Neural cell (in vitro differentiated cells): Measurements from ENCODE around the gene PGAP6. TPM values are rescaled to one million over a fixed set of nuclear protein-coding genes. Genes with fewer than 3 reads are reported as not detected.
"Not testable (repeated sequence)": the region's sequence is repeated elsewhere in the genome, so short reads cannot be mapped to it uniquely, and the experiment has no call there.

ENCODE experiments used
- H2AFZ ChIP-seq: fragments of 200-600, 300-800 bp; sonication (generic), shearing (Covaris generic); 2 replicates; pipeline ENCODE4 v1.6.0; 2014; ENCODE audit warnings: low read depth, mild to moderate bottlenecking, antibody characterized with exemption, low read length, moderate library complexity
- H3F3A ChIP-seq: fragments of 200-600 bp; shearing (Covaris generic); 2 replicates; pipeline ENCODE4 v1.6.1; 2016; ENCODE audit warnings: mild to moderate bottlenecking, moderate library complexity, mixed read lengths, antibody characterized with exemption, low read length; ENCODE audit not compliant: insufficient read depth, poor library complexity, severe bottlenecking
- H3K27ac ChIP-seq: fragments of 200-600, 300-800 bp; sonication (generic), shearing (Covaris generic); 2 replicates; pipeline ENCODE4 v1.5.1; 2014; ENCODE audit warnings: mild to moderate bottlenecking, low read length, moderate library complexity
- H3K27me3 ChIP-seq: fragments of 300-800, 200-600 bp; sonication (generic), shearing (Covaris generic); 2 replicates; pipeline ENCODE4 v1.6.0; 2014; ENCODE audit warnings: mild to moderate bottlenecking, low read depth, low read length, moderate library complexity; ENCODE audit not compliant: insufficient read depth
- H3K36me3 ChIP-seq: fragments of 300-800, 200-600 bp; sonication (generic), shearing (Covaris generic); 2 replicates; pipeline ENCODE4 v1.5.1; 2014; ENCODE audit warnings: mild to moderate bottlenecking, antibody characterized with exemption, low read length, moderate library complexity; ENCODE audit not compliant: insufficient read depth
- H3K4me2 ChIP-seq: fragments of 300-800, 200-600 bp; sonication (generic), shearing (Covaris generic); 2 replicates; pipeline ENCODE4 v1.6.0; 2014; ENCODE audit warnings: mild to moderate bottlenecking, low read length
- H3K4me3 ChIP-seq: fragments of 300-800, 200-600 bp; sonication (generic), shearing (Covaris generic); 2 replicates; pipeline ENCODE4 v1.5.1; 2014; ENCODE audit warnings: mild to moderate bottlenecking, low read length, moderate library complexity
- H3K79me2 ChIP-seq: fragments of 200-600 bp; shearing (Covaris generic); replicated peaks from 2 replicates; pipeline ENCODE4 v1.6.0; 2014; ENCODE audit warnings: mild to moderate bottlenecking, low read length, moderate library complexity; ENCODE audit not compliant: insufficient read depth
- H3K9ac ChIP-seq: fragments of 300-800, 200-600 bp; sonication (generic), shearing (Covaris generic); 2 replicates; pipeline ENCODE4 v1.6.1; 2016; ENCODE audit warnings: mild to moderate bottlenecking, low read length, mixed read lengths
- H3K9me2 ChIP-seq: fragments of 200-600 bp; shearing (Covaris generic); 2 replicates; pipeline ENCODE4 v1.6.1; 2016; ENCODE audit warnings: mild to moderate bottlenecking, low read length, mixed read lengths; ENCODE audit not compliant: insufficient read depth
- H3K9me3 ChIP-seq: fragments of 200-600, 300-800 bp; sonication (generic), shearing (Covaris generic); 2 replicates; pipeline ENCODE4 v1.6.1; 2016; ENCODE audit warnings: mild to moderate bottlenecking, mixed run types, low read length, moderate library complexity, mixed read lengths
- H4K20me1 ChIP-seq: fragments of 200-600 bp; shearing (Covaris generic); 2 replicates; pipeline ENCODE4 v1.6.1; 2016; ENCODE audit warnings: mild to moderate bottlenecking, mixed run types; ENCODE audit not compliant: insufficient read depth
- EP300 ChIP-seq: fragments of 450-650 bp; conservative IDR thresholded peaks from 2 replicates; pipeline ENCODE4 v1.6.1; 2014; ENCODE audit warnings: antibody characterized with exemption, mild to moderate bottlenecking, moderate library complexity; ENCODE audit not compliant: poor library complexity, severe bottlenecking
- EZH2 ChIP-seq: fragments of 200-600, 300-800 bp; shearing (Covaris generic), sonication (generic); IDR thresholded peaks from 2 replicates; pipeline ENCODE4 v1.6.1; 2014; ENCODE audit warnings: antibody characterized with exemption, low read length, borderline replicate concordance, mild to moderate bottlenecking; ENCODE audit not compliant: insufficient read depth, poor library complexity, severe bottlenecking
- MXI1 ChIP-seq: fragments of 450-650 bp; conservative IDR thresholded peaks from 2 replicates; pipeline ENCODE4 v1.6.1; 2014; ENCODE audit warnings: antibody characterized with exemption, mild to moderate bottlenecking; ENCODE audit not compliant: poor library complexity, severe bottlenecking
- POLR2AphosphoS5 ChIP-seq: IDR thresholded peaks from 2 replicates; pipeline ENCODE4 v1.6.1; 2012
- RAD21 ChIP-seq: fragments of 450-650 bp; conservative IDR thresholded peaks from 2 replicates; pipeline ENCODE4 v1.6.1; 2014; ENCODE audit warnings: antibody characterized with exemption, mild to moderate bottlenecking, moderate library complexity
- SMC3 ChIP-seq: fragments of 450-650 bp; conservative IDR thresholded peaks from 2 replicates; pipeline ENCODE4 v1.6.1; 2014; ENCODE audit warnings: antibody characterized with exemption, mild to moderate bottlenecking, moderate library complexity; ENCODE audit not compliant: poor library complexity
- TAF1 ChIP-seq: IDR thresholded peaks from 2 replicates; pipeline ENCODE4 v1.6.1; 2012; ENCODE audit warnings: low read depth
- polyA plus RNA-seq: library from polyadenylated mRNA; depleted of rRNA; stranded (reverse); fragments of >200 nt; gene quantifications from 2 replicates; pipeline ENCODE4 v1.2.3, GENCODE V29; 2014
- TF ChIP-seq, protein P1 (sequence below): fragments of 450-650 bp; IDR thresholded peaks from 2 replicates; pipeline ENCODE4 v1.5.1; 2014; ENCODE audit warnings: antibody characterized with exemption, mild to moderate bottlenecking, moderate library complexity; ENCODE audit not compliant: poor library complexity, severe bottlenecking
- TF ChIP-seq, protein P2 (sequence below): IDR thresholded peaks from 2 replicates; pipeline ENCODE4 v1.6.1; 2012; ENCODE audit warnings: borderline replicate concordance

The PGAP6 gene
- polyA plus RNA-seq, 1 donor from 2014 or later = 47.3 TPM

DNA sequence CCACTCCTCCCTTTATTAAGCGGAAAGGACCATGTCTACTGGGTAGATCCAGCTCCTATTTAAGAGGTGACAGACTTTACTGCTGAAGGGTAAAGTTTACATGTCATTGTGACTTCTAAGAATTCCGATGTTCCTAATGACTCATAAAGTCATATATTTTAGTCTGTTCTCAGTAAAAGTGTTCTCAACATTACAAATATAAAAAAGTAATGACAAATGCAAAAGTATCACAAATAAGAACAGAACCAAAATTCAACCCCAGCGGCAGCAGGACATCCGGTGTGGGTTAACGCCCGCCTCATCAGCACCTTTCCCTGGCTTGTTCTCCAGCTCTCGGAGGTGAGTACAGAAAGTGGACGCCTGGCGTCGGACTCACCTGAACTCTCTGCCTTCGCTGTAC is 36.0 kb downstream of the PGAP6 start:
- TF ChIP-seq, protein P1, sequence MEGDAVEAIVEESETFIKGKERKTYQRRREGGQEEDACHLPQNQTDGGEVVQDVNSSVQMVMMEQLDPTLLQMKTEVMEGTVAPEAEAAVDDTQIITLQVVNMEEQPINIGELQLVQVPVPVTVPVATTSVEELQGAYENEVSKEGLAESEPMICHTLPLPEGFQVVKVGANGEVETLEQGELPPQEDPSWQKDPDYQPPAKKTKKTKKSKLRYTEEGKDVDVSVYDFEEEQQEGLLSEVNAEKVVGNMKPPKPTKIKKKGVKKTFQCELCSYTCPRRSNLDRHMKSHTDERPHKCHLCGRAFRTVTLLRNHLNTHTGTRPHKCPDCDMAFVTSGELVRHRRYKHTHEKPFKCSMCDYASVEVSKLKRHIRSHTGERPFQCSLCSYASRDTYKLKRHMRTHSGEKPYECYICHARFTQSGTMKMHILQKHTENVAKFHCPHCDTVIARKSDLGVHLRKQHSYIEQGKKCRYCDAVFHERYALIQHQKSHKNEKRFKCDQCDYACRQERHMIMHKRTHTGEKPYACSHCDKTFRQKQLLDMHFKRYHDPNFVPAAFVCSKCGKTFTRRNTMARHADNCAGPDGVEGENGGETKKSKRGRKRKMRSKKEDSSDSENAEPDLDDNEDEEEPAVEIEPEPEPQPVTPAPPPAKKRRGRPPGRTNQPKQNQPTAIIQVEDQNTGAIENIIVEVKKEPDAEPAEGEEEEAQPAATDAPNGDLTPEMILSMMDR = no peak
- no peak for TF ChIP-seq TAF1
- TF ChIP-seq SMC3 = no peak
- TF ChIP-seq RAD21 = no peak
- TF ChIP-seq EZH2 = no peak
- TF ChIP-seq, protein P2, sequence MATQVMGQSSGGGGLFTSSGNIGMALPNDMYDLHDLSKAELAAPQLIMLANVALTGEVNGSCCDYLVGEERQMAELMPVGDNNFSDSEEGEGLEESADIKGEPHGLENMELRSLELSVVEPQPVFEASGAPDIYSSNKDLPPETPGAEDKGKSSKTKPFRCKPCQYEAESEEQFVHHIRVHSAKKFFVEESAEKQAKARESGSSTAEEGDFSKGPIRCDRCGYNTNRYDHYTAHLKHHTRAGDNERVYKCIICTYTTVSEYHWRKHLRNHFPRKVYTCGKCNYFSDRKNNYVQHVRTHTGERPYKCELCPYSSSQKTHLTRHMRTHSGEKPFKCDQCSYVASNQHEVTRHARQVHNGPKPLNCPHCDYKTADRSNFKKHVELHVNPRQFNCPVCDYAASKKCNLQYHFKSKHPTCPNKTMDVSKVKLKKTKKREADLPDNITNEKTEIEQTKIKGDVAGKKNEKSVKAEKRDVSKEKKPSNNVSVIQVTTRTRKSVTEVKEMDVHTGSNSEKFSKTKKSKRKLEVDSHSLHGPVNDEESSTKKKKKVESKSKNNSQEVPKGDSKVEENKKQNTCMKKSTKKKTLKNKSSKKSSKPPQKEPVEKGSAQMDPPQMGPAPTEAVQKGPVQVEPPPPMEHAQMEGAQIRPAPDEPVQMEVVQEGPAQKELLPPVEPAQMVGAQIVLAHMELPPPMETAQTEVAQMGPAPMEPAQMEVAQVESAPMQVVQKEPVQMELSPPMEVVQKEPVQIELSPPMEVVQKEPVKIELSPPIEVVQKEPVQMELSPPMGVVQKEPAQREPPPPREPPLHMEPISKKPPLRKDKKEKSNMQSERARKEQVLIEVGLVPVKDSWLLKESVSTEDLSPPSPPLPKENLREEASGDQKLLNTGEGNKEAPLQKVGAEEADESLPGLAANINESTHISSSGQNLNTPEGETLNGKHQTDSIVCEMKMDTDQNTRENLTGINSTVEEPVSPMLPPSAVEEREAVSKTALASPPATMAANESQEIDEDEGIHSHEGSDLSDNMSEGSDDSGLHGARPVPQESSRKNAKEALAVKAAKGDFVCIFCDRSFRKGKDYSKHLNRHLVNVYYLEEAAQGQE = no peak
- TF ChIP-seq EP300 = no peak
- Histone ChIP-seq H3K4me3 (no peak overlapping the region), H3K9me3 (no peaks in the 10 kb centered on the region), H2AFZ (no peak overlapping the region), H3K9me2 (no peaks in the 10 kb centered on the region), H3K36me3 (no peaks in the 10 kb centered on the region), H4K20me1 (no peaks in the 10 kb centered on the region), H3F3A (no peaks in the 10 kb centered on the region), H3K27me3 (no peaks in the 10 kb centered on the region), H3K79me2 (peaks cover 19% of the 10 kb centered on the region), H3K27ac (no peak overlapping the region), H3K4me2 (no peak overlapping the region), H3K9ac (no peak overlapping the region)

DNA sequence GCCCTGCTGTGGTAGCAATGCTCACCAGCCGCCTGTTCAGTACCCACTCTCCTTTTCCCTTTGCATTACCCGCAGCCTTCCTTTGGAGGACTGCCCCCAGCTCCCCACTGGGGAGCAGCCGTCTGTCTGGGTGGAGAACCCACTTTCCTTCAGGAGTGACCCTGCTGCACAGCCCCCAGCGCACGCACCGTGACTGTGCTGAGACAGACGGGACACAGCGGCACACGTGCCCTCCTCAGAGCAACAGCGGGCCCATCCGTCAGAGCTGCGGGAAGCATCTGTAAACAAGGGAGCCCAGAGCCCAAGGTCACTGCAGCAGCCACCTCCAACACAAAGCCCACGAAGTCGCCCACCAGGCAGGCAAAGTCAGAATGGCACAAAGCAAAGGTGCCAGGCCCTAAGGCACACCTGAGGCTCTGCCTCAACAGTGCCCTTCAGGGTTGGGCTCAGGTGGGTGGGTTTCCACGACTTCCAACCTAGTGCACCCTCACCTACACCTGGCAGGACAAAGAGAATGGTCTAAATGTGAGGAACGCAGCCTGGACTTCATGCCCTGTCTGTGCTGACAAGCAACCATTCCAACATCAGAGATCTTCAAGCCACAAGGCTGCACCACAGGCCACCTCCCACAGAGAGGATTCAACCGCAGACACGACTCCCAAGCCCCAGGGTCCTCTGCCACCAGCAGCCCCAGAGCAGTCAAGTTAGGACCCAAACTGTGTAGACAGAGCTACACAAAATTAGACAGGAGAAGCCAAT is 39.1 kb downstream of the PGAP6 start:
- no peaks in the 10 kb centered on the region for H3F3A ChIP-seq
- no peaks in the 10 kb centered on the region for H3K27me3 ChIP-seq
- H3K9me3 ChIP-seq = no peaks in the 10 kb centered on the region
- TF ChIP-seq, protein P2 = no peak
- TF ChIP-seq TAF1 (no peak), MXI1 (no peak), EZH2 (no peak), SMC3 (no peak), POLR2AphosphoS5 (no peak), RAD21 (no peak), EP300 (no peak)
- TF ChIP-seq, protein P1 = no peak
- H3K4me3 ChIP-seq = no peak overlapping the region
- no peaks in the 10 kb centered on the region for H3K9me2 ChIP-seq
- H3K79me2 ChIP-seq = peaks cover 16% of the 10 kb centered on the region
- H3K4me2 ChIP-seq = no peak overlapping the region
- no peaks in the 10 kb centered on the region for H4K20me1 ChIP-seq
- no peak overlapping the region for H3K9ac ChIP-seq
- no peak overlapping the region for H2AFZ ChIP-seq
- no peak overlapping the region for H3K27ac ChIP-seq
- no peaks in the 10 kb centered on the region for H3K36me3 ChIP-seq

DNA sequence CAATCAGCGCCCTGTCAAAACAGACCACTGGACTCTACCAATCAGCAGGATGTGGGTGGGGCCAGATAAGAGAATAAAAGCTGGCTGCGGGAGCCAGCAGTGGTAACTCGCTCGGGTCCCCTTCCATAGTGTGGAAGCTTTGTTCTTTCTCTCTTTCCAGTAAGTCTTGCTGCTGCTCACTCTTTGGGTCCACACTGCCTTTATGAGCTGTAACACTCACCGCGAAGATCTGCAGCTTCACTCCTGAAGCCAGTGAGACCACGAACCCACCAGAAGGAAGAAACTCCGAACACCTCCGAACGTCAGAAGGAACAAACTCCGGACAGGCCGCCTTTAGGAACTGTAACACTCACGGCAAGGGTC is 39.8 kb downstream of the PGAP6 start:
- H3K9me2 ChIP-seq, H3K4me2 ChIP-seq, H3K36me3 ChIP-seq, H3F3A ChIP-seq, H2AFZ ChIP-seq, H3K9me3 ChIP-seq, H3K4me3 ChIP-seq, H4K20me1 ChIP-seq, H3K27ac ChIP-seq, H3K27me3 ChIP-seq, H3K9ac ChIP-seq: not testable (repeated sequence)
- H3K79me2 ChIP-seq = peaks cover 13% of the 10 kb centered on the region
